ENCODE measurements around the gene ZNF675.
"Not testable (repeated sequence)": the region's sequence is repeated elsewhere in the genome, so short reads cannot be mapped to it uniquely, and the experiment has no call there.

ZNF675 gene

DNA sequence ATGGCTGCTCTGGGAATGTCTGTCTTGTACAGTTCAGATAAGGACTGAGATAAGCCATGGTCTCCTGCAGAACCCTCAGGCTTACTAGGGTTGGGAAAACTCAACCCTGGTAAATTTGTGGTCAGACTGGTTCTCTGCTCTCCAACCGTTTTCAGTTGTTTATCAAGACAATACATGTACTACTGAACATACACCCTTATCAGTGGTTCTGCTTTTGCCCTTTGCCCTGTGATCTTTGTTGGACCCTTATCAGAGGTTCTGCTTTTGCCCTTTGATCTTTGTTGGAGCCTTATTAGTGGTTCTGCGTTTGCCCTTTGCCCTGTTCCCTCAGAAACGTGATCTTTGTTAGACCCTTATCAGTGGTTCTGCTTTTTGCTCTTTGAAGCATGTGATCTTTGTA lies 37.2 kb downstream of the ZNF675 start:
- H3K4me1 ChIP-seq; H3K4me3 ChIP-seq; in situ Hi-C loops (cut with MboI; ENCODE audit: low sequenced_read_pairs); H3K27me3 ChIP-seq (ENCODE audit: low read depth); DNase-seq (ENCODE audit: low spot score in 2 of 2); H3K9me3 ChIP-seq: not testable (repeated sequence)
- H3K36me3 ChIP-seq (replicated peaks): peaks cover 16% of the 10 kb centered on the region

All from HAP-1 (cell line).